ENCODE results near the gene AFF3.

The AFF3 gene

GRCh38 chr2:100066856-100067255 is 75.5 kb downstream of the AFF3 start:
- DNase-seq = no peak

- no peak for DNase-seq
These were observed 76.1 kb downstream of the AFF3 start for GRCh38 chr2:100066246-100066645.

- no peak for DNase-seq
These were observed 77.6 kb downstream of the AFF3 start for GRCh38 chr2:100064592-100065428.

DNA sequence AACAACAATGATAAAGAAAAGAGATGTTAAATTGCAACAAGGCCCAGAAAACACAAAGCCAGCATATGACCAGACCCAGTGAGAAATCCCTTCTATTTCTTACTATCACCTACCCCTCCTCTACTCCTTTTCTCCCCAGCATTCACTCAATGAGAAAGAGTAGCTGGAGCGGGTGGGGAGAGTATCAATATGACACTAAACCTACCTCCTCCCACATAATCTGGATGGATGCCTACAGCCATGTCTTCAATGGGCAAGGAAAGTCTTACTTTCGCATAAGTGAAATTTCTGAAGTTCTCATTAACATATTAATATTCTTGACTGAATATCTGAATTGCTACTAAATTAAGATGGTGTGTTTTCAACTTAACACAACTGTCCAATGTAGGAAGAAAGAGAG is 78.2 kb downstream of the AFF3 start:
- DNase-seq = no peak

GRCh38 chr2:100063459-100063953 is 78.9 kb downstream of the AFF3 start:
- no peak for DNase-seq

- no peak for DNase-seq
These were observed 80.1 kb downstream of the AFF3 start for GRCh38 chr2:100062336-100062735.

DNA sequence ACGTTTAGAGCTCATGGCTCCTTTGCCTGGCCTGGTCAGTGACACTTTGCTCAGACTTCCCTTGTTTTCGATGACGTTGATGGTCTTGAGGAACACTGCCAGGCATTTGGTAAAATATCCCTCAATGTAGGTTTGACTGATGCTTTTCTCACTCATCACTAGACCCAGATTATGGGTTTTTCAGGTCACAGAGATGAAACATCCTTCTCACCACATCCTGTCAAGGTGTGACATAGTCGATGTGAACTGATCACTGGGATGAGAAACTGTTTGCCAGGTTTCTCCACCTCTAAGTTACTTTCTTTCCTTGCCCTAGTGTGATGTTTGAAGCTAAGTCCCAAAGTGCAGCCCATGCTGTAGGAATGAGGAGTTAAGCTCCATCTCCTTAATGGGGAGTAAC is 81.5 kb downstream of the AFF3 start:
- DNase-seq = no peak

- no peak for DNase-seq
These were observed 82.8 kb downstream of the AFF3 start for GRCh38 chr2:100059638-100060037.

- DNase-seq = no peak
These were observed 84.5 kb downstream of the AFF3 start for GRCh38 chr2:100057901-100058261.

GRCh38 chr2:100054426-100054825 is 88.0 kb downstream of the AFF3 start:
- no peak for DNase-seq

DNA sequence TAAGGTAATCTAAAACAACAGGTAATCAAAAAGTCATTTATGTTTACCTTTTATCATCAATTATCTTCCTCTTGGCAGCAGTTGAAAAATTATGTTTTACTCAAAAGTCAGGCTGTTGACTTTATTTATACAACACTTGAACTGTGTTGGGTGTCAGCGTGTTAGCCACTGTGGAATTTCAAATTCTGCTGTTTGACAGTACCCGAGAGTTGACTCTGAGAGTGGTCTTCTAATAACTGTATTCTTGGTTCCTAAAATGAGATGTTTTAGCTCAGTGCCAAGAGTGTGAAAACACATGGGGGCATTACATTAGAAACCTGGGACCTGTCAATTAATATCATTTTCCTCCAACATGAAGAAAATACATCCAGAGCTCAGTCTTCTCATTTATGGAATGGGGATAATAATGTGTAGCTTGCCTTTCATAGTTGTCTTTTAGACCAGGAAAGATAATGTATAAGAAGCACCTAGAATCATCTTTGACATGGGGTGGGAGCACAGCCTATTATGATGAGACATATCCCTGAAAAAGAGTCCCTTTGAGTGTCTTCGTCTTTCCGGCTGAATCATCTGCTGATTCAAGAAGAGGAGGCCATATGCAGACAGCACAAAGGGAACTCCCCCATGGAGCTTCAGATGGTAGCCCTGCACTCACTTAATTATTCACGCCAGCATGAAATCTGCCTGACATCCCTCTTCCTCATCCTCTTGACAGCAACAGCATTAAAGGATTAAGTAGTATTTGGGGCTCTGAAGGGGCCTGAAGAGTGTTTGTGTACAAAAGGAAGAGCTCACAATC is 89.1 kb downstream of the AFF3 start:
- DNase-seq = no peak

DNA sequence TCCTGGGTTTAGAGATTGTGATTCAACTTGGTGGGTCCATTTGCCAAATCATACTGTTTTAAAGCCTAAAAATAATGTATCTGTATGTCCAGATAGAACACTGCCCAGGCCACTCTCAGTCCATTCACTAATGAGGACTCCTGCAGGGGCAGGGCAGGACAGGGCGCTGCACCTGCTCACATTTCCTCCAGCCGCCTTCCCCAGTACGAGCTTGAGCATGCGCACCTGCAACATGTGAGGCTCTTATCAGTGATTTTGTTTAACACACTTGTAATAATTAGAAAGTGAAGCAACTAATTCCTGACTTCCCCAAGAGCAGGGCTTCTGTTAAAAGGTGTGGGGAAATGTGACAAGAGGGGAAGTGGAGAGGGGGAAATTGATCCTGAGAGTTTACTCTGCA is 89.7 kb downstream of the AFF3 start:
- no peak for DNase-seq

- DNase-seq = no peak
These were observed 91.1 kb downstream of the AFF3 start for GRCh38 chr2:100051253-100051652.

GRCh38 chr2:100050685-100051084 is 91.7 kb downstream of the AFF3 start:
- DNase-seq = no peak

DNA sequence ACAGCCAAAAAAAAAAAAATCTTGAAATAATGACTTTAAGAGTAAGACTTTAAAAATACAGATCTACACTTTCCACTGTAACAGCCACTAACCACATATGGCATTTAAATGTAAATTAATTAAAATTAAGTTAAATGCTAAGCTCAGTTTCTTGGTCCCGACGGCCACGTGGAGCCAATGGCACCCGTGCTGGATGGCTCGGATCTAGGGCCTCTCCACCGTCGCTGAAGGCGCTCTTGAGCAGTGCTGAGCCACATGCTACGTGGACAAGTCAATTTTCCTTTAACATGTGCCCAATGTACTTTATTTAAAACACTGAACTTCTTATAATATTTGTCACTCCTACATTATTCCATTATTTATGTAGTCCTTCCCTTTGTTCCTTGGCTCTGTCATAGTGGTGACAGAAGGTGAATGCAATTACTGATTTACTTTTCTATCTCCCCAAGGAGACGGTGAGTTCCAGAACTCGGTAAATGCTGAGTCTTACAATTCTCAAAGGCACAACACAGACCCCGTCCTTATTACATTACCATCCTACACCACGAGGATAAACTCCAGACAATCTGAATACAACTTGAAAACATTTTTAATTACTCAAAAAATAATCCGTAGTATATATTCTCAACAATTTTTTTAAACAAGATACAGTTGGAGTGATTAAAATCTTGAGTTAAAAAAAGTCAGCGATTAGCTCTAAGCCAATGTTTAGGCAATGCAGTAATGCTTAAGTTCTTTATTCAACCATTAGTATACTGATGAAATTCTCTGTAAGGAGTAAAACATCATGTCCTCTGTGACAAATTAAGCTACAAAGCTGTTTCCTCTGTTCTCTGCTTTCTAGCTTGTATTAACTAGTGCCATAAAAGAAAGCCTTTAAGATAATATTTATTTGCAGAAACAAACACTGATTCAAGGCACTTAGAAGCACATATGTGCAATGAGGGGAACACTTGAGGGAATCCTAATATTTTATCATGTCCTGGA is 95.1 kb downstream of the AFF3 start:
- no peak for DNase-seq

GRCh38 chr2:100045000-100045399 is 97.4 kb downstream of the AFF3 start:
- DNase-seq = no peak

DNA sequence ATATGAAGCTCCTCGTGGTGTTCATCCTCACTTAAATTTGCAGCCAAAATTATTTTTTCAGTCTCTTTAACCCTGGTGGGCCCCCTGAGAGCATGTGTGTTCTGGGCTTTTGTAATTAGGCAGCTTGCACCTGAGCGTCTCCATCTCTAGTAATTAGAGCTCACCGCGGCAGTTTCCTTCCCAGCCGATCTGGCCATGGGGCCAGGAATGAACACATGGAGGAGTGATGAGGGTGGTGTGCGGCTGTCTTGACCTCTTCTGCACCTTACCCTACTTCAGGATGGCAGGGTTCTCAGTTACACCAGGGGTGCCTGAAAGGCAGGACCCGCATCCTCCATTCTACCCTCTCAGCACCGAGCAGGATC is 98.5 kb downstream of the AFF3 start:
- no peak for DNase-seq

DNA sequence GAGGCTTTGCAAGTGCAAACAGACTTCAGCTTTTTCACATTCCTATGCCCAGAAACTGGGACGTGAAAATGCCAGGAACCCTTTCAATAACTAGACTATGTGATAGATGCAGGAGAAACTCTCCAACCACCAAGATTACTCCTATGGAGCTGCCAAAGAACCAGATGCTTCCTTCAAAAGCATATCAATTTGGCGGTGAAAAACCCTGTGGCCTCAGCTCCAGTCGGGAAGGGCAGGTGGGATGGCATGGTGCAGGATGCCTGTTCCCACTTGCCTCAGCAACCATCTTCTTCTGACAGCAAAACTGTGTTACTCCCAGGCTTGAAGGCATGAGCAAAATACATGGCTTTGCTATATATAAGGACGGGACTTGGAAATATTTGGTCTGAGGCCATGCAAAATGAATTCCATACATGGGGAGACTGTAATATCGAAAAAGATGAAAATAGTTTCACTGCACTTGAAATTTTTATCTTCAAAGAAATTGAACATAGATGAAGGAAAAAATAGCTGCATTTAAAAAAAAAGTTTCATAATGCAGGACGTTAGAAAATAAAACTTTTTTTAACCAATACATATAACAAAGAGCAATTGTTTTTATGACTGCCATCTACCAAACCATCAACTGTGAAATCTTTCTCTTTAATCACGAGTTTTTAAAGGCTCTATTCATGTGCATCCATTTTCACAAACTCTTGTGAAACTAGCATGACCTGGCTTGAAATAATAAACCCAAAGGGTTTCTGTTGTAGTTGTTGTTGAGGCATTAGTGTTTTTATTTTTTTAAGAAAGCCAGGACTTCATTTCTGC is 99.1 kb downstream of the AFF3 start:
- no peak for DNase-seq

DNA sequence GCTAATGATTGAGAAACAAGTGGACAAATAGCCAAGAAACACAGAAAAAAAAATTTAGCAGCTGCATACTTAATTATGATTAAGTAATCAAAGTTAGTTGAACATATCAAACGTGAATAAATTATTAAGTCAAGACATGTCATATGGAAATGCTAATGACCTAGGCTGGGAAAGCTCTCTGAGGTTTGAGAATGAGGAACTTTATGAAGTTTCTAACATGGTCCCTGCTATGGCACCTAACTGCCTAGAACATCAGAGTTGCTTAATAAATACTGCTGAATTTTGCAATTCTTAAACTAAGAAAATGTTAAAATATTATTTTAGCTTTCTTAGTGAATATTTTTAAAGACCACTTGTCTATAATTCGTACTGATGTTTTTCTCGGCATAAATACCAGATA is 99.8 kb downstream of the AFF3 start:
- DNase-seq = no peak

GRCh38 chr2:100041946-100042345 is 100.4 kb downstream of the AFF3 start:
- DNase-seq = no peak

DNA sequence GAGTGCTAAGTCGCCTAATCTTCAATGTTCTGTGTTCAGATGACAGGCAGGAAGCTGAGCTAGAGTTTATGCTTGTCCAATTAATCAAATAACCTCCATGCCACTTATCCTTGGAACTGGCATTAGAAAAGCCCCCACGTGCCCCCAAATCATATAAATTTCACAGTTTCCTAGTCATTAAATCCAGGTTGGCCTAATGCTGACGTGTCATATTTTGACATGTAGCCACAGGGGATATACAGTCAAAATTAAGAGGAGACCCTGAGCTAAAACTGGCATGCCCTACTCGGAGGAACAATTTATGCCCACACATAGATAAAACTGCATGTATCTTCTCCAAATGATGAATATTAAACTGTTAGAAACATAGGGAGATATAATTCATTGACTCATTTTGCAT is 101.0 kb downstream of the AFF3 start:
- no peak for DNase-seq

DNA sequence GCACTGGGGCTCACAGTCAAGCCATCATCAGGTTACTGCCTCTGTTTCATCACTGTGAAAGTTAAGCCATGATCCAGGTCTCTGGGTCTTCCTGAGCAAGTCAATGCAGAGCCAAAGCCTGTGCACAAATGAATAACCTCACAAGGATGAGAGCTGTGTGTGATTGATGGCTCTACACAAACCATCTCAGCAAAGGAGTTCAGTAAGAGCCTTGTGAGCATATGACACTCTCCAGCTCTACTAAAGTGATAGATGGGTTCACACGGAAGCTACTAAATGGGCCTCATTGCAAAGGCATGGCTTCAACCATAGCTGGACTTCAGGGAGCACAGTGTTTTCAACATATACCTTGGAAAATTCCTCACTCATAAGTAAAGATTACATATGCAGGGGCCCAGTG is 101.5 kb downstream of the AFF3 start:
- DNase-seq = no peak
